Uterus (tissue), 2 donors: ENCODE data around the gene CCDC8.

ENCODE experiments used
- CTCF ChIP-seq, 4 experiments: fragments of 200-600 bp in 2 of 4; fragments of 450-650 bp in 2 of 4; sonication (generic) in 2 of 4; IDR thresholded peaks; one replicate each; pipeline ENCODE4 v1.5.1; 2016 to 2019; ENCODE audit warnings: antibody characterized with exemption in 4 of 4, mild to moderate bottlenecking in 2 of 4, moderate library complexity in 1 of 4
- POLR2A ChIP-seq, 2 donors: fragments of 450-650 bp; IDR thresholded peaks; one replicate each; pipeline ENCODE4 v1.6.1; 2016; ENCODE audit warnings: antibody characterized with exemption in 2 of 2, mild to moderate bottlenecking in 1 of 2, moderate library complexity in 1 of 2

DNA sequence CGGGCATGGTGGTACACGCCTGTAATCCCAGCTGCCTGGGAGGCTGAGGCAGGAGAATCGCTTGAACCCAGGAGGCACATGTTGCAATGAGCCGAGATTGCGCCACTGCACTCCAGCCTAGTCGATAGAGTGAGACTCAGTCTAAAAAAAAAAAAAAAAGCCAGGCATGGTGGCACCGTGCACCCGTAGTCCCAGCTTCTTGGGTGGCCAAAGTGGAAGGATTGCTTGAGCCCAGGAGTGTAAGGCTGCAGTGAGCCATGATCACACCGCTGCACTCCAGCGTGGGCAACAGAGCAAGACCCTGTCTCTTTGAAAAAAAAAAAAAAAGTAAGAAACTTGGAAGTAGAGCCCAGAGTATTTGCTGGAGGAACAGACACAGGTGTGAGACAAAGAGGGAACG, 27.7 kb downstream of the CCDC8 start:
- no peak for TF ChIP-seq CTCF (IDR thresholded peaks at IDR 0.05)
- no peak for TF ChIP-seq POLR2A (IDR thresholded peaks at IDR 0.05)
